Measurements from ENCODE around the gene SLC22A16. TPM values are rescaled to one million over a fixed set of nuclear protein-coding genes. Genes with fewer than 3 reads are reported as not detected.

The SLC22A16 gene
- total RNA-seq, 2 donors from 2014 or later = not detected

DNA sequence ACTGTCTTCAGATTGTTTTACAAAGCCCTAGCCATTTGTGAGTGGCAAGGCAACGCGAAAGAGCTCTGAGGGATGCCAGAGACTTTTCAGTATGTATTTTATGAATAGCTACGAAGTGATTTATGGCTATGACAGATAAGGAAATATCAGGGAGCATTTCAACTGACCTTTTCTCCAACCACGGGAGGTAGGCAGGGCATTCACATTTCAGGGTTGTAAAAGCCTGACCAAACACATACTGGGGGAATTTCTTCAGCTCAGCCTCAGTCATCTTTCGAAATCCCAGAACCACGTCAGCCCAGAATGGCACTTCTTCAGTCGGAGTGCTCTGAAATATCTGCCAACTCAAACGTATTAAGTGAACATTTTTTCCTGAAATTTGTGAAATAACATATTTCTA is 71.8 kb downstream of the SLC22A16 start:
- no peak for TF ChIP-seq CTCF (IDR thresholded peaks at IDR 0.05)
- TF ChIP-seq POLR2A (IDR thresholded peaks at IDR 0.05) = no peak
- peak; percentile 79 for ATAC-seq

DNA sequence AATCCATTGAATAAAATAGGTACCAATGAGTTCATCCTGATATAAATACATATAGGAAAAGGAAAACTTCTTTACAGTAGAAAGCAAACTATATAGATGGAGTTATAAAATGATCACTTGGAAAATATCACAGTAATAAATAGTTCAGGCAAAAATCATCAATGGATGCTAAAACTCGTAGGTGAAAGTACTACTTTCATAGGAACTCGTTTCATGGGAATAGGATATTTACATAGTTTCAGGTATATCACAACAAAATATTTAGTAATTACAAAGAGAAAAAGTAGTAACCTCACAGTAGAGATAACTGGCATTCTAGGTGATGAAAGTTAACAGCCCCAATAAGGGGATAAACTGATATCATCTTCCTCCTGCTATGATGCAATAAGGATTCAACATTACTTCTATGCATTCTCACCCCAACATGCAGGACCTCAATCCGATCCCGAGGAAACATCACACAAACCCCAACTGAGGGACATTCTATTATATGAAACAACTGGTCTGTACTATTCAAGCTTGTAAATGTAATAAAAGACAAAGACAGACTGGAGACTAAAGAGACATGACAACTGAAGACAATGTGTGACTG is 74.7 kb downstream of the SLC22A16 start:
- no peak for TF ChIP-seq POLR2A (IDR thresholded peaks at IDR 0.05)
- TF ChIP-seq CTCF (IDR thresholded peaks at IDR 0.05) = no peak

More for the DNA sequence above, 71.8 kb downstream of the SLC22A16 start:
- H3K4me1 ChIP-seq = peaks cover 7% of the 10 kb centered on the region
- DNase-seq = no peak
- intact Hi-C loops (cut with DNase I) = no loop called here
- H3K27me3 ChIP-seq = no peaks in the 10 kb centered on the region
- no peak overlapping the region for H3K4me3 ChIP-seq
- no peaks in the 10 kb centered on the region for H3K36me3 ChIP-seq (replicated peaks in 1 of 2; ENCODE audit: insufficient read depth in 1 of 2, low read depth in 2 of 2)
- no peaks in the 10 kb centered on the region for H3K9me3 ChIP-seq
- H3K27ac ChIP-seq = peak overlapping the region in 3 of 4 donors; percentile 15 to 42 (median 36)
- WGBS, 2 donors = 50 to 68% methylated on average over 8 of the region's 8 CpGs

GRCh38 chr6:110400208-110400607 is 76.2 kb downstream of the SLC22A16 start:
- Histone ChIP-seq H3K4me1 (peaks cover 7% of the 10 kb centered on the region), H3K36me3 (replicated peaks in 1 of 2; ENCODE audit: insufficient read depth in 1 of 2, low read depth in 2 of 2) (no peaks in the 10 kb centered on the region), H3K9me3 (no peaks in the 10 kb centered on the region), H3K27me3 (no peaks in the 10 kb centered on the region), H3K27ac (no peak overlapping the region), H3K4me3 (no peak overlapping the region)
- ATAC-seq (no peak), DNase-seq (no peak)
- TF ChIP-seq CTCF (IDR thresholded peaks at IDR 0.05) (no peak), POLR2A (IDR thresholded peaks at IDR 0.05) (no peak)
- intact Hi-C loops (cut with DNase I) = no loop called here
- WGBS, 2 donors = 64 to 81% methylated on average over 13 to 18 of the region's 18 CpGs

More for the DNA sequence above, 74.7 kb downstream of the SLC22A16 start:
- H3K27ac ChIP-seq = no peak overlapping the region
- H3K9me3 ChIP-seq = no peaks in the 10 kb centered on the region
- peaks cover 7% of the 10 kb centered on the region for H3K4me1 ChIP-seq
- no peak overlapping the region for H3K4me3 ChIP-seq
- WGBS, 2 donors = 78 to 88% methylated on average over 4 of the region's 4 CpGs
- no peaks in the 10 kb centered on the region for H3K27me3 ChIP-seq
- no peak for ATAC-seq
- no peaks in the 10 kb centered on the region for H3K36me3 ChIP-seq (replicated peaks in 1 of 2; ENCODE audit: insufficient read depth in 1 of 2, low read depth in 2 of 2)
- DNase-seq = no peak
- intact Hi-C loops (cut with DNase I) = no loop called here

DNA sequence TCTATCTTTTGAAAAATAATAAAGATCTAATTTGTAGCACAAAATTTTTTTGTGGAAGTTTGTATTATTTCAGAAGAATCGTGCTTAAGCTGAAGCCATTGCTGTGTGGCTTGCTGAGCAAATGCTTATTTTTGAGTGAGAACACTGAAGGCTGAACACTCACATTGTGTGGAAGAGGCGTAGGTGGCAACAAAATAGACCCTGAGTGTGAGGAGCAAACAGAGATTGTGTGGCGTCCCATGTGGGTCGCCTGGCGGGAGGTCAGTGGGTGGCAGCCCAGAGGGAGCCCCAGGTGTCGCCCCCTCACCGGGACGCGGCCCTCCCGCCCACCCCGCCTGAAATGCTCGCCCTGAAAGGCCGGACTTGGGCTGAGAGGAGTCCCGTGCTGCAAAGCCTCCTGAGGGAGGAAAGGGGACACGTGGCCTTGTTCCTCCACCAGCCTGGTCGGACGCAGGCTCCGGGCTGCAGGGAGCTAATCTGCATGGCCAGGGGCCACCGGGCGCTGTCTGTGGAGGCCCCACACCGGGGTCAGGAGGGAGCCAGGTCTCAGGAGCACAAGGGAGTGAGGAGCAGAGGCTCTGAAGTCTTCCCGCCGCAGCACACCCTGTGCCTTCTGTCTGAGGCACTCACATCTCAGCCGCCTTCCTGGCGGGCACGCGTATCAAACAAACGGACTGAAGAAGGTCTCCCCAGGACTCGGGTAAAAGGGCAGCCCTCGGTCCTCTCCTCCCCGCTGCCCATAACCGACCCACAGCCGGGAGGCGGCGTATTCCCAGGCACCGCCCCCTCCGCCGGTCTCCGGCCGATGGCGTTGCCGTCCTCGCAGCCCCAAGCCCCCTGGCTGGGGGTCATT is 77.0 kb downstream of the SLC22A16 start:
- no peaks in the 10 kb centered on the region for H3K36me3 ChIP-seq (replicated peaks in 1 of 2; ENCODE audit: insufficient read depth in 1 of 2, low read depth in 2 of 2)
- H3K9me3 ChIP-seq = no peaks in the 10 kb centered on the region
- TF ChIP-seq POLR2A (IDR thresholded peaks at IDR 0.05) (no peak), CTCF (IDR thresholded peaks at IDR 0.05) (no peak)
- peaks cover 7% of the 10 kb centered on the region for H3K4me1 ChIP-seq
- no peak overlapping the region for H3K4me3 ChIP-seq
- H3K27me3 ChIP-seq = no peaks in the 10 kb centered on the region
- peak; percentile 51 for ATAC-seq
- peak in 1 of 4 donors; percentile 10 for DNase-seq
- WGBS, 2 donors = 50 to 82% methylated on average over 6 to 43 of the region's 43 CpGs
- H3K27ac ChIP-seq = no peak overlapping the region
- intact Hi-C loops (cut with DNase I) = loop anchor here (10.0 kb wide), 1 partner anchor 225 kb away; the partner anchor contains the start of gene WASF1
